Activated T-cell treated with anti-CD3 and anti-CD28 coated beads for 48 hours (primary cell): ENCODE measurements around the gene MVD.

Experiments used
- DNase-seq: peaks from one replicate; pipeline ENCODE4 v3.0.0-alpha.2; 2020; ENCODE audit warnings: low read depth

MVD gene

GRCh38 chr16:88697116-88697830 is 34.4 kb upstream of the MVD start:
- no peak for DNase-seq

- DNase-seq, result no peak
Observed at GRCh38 chr16:88696441-88696840, 33.5 kb upstream of the MVD start.

- no peak for DNase-seq
Observed at GRCh38 chr16:88695753-88696152, 32.9 kb upstream of the MVD start.

- DNase-seq, result no peak
Observed at GRCh38 chr16:88695218-88695617, 32.3 kb upstream of the MVD start.

- no peak for DNase-seq
Observed at GRCh38 chr16:88694221-88695087, 31.6 kb upstream of the MVD start.

- DNase-seq, result no peak
Observed at GRCh38 chr16:88693420-88694177, 30.7 kb upstream of the MVD start.

GRCh38 chr16:88692861-88693260 is 30.0 kb upstream of the MVD start:
- no peak for DNase-seq

GRCh38 chr16:88691924-88692560 is 29.2 kb upstream of the MVD start:
- no peak for DNase-seq

GRCh38 chr16:88691129-88691813 is 28.4 kb upstream of the MVD start:
- DNase-seq, result no peak

- DNase-seq, result no peak
Observed at GRCh38 chr16:88690341-88691128, 27.6 kb upstream of the MVD start.

GRCh38 chr16:88688013-88688778 is 25.3 kb upstream of the MVD start:
- no peak for DNase-seq

- no peak for DNase-seq
Observed at GRCh38 chr16:88687676-88688012, 24.8 kb upstream of the MVD start.

- DNase-seq, result no peak
Observed at GRCh38 chr16:88687254-88687576, 24.3 kb upstream of the MVD start.

GRCh38 chr16:88686439-88687253 is 23.8 kb upstream of the MVD start, which contains the start of gene SNAI3:
Gene SNAI3 (minus strand): TSS chr16:88686507. CDS start chr16:88686406, 101 bp downstream.
- peak; percentile 86 for DNase-seq

GRCh38 chr16:88686062-88686438 is 23.2 kb upstream of the MVD start:
- DNase-seq, result no peak

- DNase-seq, result peak; percentile 70
Observed at GRCh38 chr16:88685156-88686061, 22.5 kb upstream of the MVD start.

GRCh38 chr16:88684569-88685155 is 21.8 kb upstream of the MVD start:
- DNase-seq, result no peak
